ENCODE results near the gene TNPO3.

The TNPO3 gene

GRCh38 chr7:129095258-129095657, 40.3 kb upstream of the TNPO3 start:
- no peak overlapping the region for H3K27ac Mint-ChIP-seq
- no peaks in the 10 kb centered on the region for H3K36me3 Mint-ChIP-seq (ENCODE audit: low read depth)
- no peaks in the 10 kb centered on the region for H3K9me3 Mint-ChIP-seq
- peaks cover 6% of the 10 kb centered on the region for H3K4me1 Mint-ChIP-seq
- no peak for TF ChIP-seq CTCF (IDR thresholded peaks at IDR 0.05; ENCODE audit: unreplicated experiment in 3 of 3)
- peaks cover 12% of the 10 kb centered on the region for H3K27me3 Mint-ChIP-seq (ENCODE audit: low read depth)
- no peak overlapping the region for H3K4me3 Mint-ChIP-seq

- no peak overlapping the region for H3K27ac Mint-ChIP-seq
- no peak for TF ChIP-seq CTCF (IDR thresholded peaks at IDR 0.05; ENCODE audit: unreplicated experiment in 3 of 3)
- H3K4me1 Mint-ChIP-seq, result peaks cover 5% of the 10 kb centered on the region
- no peaks in the 10 kb centered on the region for H3K36me3 Mint-ChIP-seq (ENCODE audit: low read depth)
- no peaks in the 10 kb centered on the region for H3K9me3 Mint-ChIP-seq
- peaks cover 12% of the 10 kb centered on the region for H3K27me3 Mint-ChIP-seq (ENCODE audit: low read depth)
- no peak overlapping the region for H3K4me3 Mint-ChIP-seq
These were observed 39.6 kb upstream of the TNPO3 start for GRCh38 chr7:129094501-129094900.

- H3K27me3 Mint-ChIP-seq (ENCODE audit: low read depth), result peaks cover 12% of the 10 kb centered on the region
- peaks cover 5% of the 10 kb centered on the region for H3K4me1 Mint-ChIP-seq
- H3K9me3 Mint-ChIP-seq, result no peaks in the 10 kb centered on the region
- H3K4me3 Mint-ChIP-seq, result no peak overlapping the region
- H3K36me3 Mint-ChIP-seq (ENCODE audit: low read depth), result no peaks in the 10 kb centered on the region
- no peak overlapping the region for H3K27ac Mint-ChIP-seq
- no peak for TF ChIP-seq CTCF (IDR thresholded peaks at IDR 0.05; ENCODE audit: unreplicated experiment in 3 of 3)
These were observed 39.1 kb upstream of the TNPO3 start for GRCh38 chr7:129093867-129094456.

- Mint-ChIP-seq H3K4me3 (no peak overlapping the region), H3K36me3 (ENCODE audit: low read depth) (no peaks in the 10 kb centered on the region), H3K4me1 (peaks cover 5% of the 10 kb centered on the region), H3K27ac (peak overlapping the region; percentile 10 to 80 (median 63)), H3K9me3 (no peaks in the 10 kb centered on the region), H3K27me3 (ENCODE audit: low read depth) (peaks cover 11% of the 10 kb centered on the region)
- peak; percentile 97 to 98 (median 98) for TF ChIP-seq CTCF (IDR thresholded peaks at IDR 0.05; ENCODE audit: unreplicated experiment in 3 of 3)
These were observed 36.6 kb upstream of the TNPO3 start for GRCh38 chr7:129091484-129092002.

- Mint-ChIP-seq H3K4me3 (no peak overlapping the region), H3K4me1 (peaks cover 5% of the 10 kb centered on the region), H3K27ac (no peak overlapping the region), H3K9me3 (no peaks in the 10 kb centered on the region), H3K36me3 (ENCODE audit: low read depth) (no peaks in the 10 kb centered on the region), H3K27me3 (ENCODE audit: low read depth) (peaks cover 10% of the 10 kb centered on the region)
- TF ChIP-seq CTCF (IDR thresholded peaks at IDR 0.05; ENCODE audit: unreplicated experiment in 3 of 3), result no peak
These were observed 35.5 kb upstream of the TNPO3 start for GRCh38 chr7:129090300-129090907.
